K562 (cell line): ENCODE data around the gene MYO1A. TPM values are rescaled to one million over a fixed set of nuclear protein-coding genes. Genes with fewer than 3 reads are reported as not detected.

Experiments
- ATF7 ChIP-seq: fragments of 450-650 bp; IDR thresholded peaks from 2 replicates; pipeline ENCODE4 v1.7.1; 2014; ENCODE audit warnings: mild to moderate bottlenecking, moderate library complexity
- ERF ChIP-seq: fragments of 450-650 bp; formaldehyde crosslinking; IDR thresholded peaks from 2 replicates; pipeline ENCODE4 v1.4.0; 2020; ENCODE audit warnings: mild to moderate bottlenecking, mixed read lengths
- ETV1 ChIP-seq: fragments of 450-650 bp; conservative IDR thresholded peaks from 2 replicates; pipeline ENCODE4 v1.6.1; 2016; ENCODE audit warnings: missing genetic modification characterization, control low read depth, low read depth, missing compliant biosample characterization
- GABPA ChIP-seq: fragments of 200-800 bp; sonication (Bioruptor generic); conservative IDR thresholded peaks from 2 replicates; pipeline ENCODE4 v1.6.1; 2016; ENCODE audit warnings: low read depth, missing genetic modification characterization, missing compliant biosample characterization
- HDAC2 ChIP-seq: fragments of 450-650 bp; IDR thresholded peaks from 2 replicates; pipeline ENCODE4 v1.6.1; 2016; ENCODE audit warnings: mild to moderate bottlenecking
- KDM1A ChIP-seq, 2 experiments: fragments of 450-650 bp; IDR thresholded peaks; 2 replicates each; pipeline ENCODE4 v1.6.1; 2016; ENCODE audit warnings: mild to moderate bottlenecking in 2 of 2
- KLF10 ChIP-seq: fragments of 250-450 bp; sonication (Bioruptor Pico); IDR thresholded peaks from 2 replicates; pipeline ENCODE4 v1.6.1; 2021; ENCODE audit warnings: matching md5 sums
- KLF16 ChIP-seq: IDR thresholded peaks from 2 replicates; pipeline ENCODE4 v1.6.1; 2016; ENCODE audit warnings: antibody characterized with exemption
- RBM39 ChIP-seq: fragments of 200-400 bp; formaldehyde crosslinking; optimal IDR thresholded peaks from 2 replicates; pipeline ENCODE3; 2018; ENCODE audit warnings: low read depth, low read length
- TCF3 ChIP-seq: sonication (generic); formaldehyde crosslinking; IDR thresholded peaks from 2 replicates; pipeline ENCODE4 v1.4.0; 2020; ENCODE audit warnings: mild to moderate bottlenecking, missing genetic modification reagents
- TEAD1 ChIP-seq, 2 experiments: fragments of 450-650 bp in 1 of 2; sonication (generic) in 1 of 2; formaldehyde crosslinking; IDR thresholded peaks; 2 replicates each; pipeline versions ENCODE4 v1.4.0 to v1.8.0; 2020 to 2022; ENCODE audit warnings: mild to moderate bottlenecking in 2 of 2, missing genetic modification reagents in 1 of 2
- ZC3H8 ChIP-seq: fragments of 450-650 bp; IDR thresholded peaks from 2 replicates; pipeline ENCODE4 v1.6.1; 2017
- polyA plus RNA-seq, 8 experiments: library from polyadenylated mRNA; depleted of rRNA in 4 of 8; stranded (reverse) in 5 of 8; unstranded in 3 of 8; fragments of >200 nt; fragmentation: Nextera tagmentation in 2 of 8; fragmentation: Illumina TruSeq in 1 of 8; extraction: Ambion mirVana in 2 of 8; extraction: Trizol in 1 of 8; gene quantifications; 2 replicates each; pipeline versions ENCODE4 v1.2.1 to v1.2.3, GENCODE V29; 2011 to 2014; ENCODE audit warnings: inconsistent platforms in 1 of 8, missing spikeins in 1 of 8
- total RNA-seq, 7 experiments: library from RNA; depleted of rRNA in 6 of 7; stranded (reverse); fragments of >200 nt in 6 of 7; fragmentation: Illumina TruSeq in 2 of 7; extraction: Trizol in 2 of 7; gene quantifications; 2 replicates each; pipeline versions ENCODE4 v1.2.1 to v1.2.3, GENCODE V29; 2011 to 2021; ENCODE audit warnings: low replicate concordance in 1 of 7
- TF ChIP-seq, protein P1 (sequence below): fragments of 450-650 bp; IDR thresholded peaks from 2 replicates; pipeline ENCODE4 v1.6.1; 2017; ENCODE audit warnings: antibody characterized with exemption, mild to moderate bottlenecking
- TF ChIP-seq, protein P2 (sequence below): fragments of 450-650 bp; IDR thresholded peaks from 2 replicates; pipeline ENCODE4 v1.6.1; 2016; ENCODE audit warnings: mild to moderate bottlenecking
- TF ChIP-seq, protein P3 (sequence below): sonication (generic); IDR thresholded peaks from 2 replicates; pipeline ENCODE4 v1.6.1; 2016
- TF ChIP-seq, protein P4 (sequence below): IDR thresholded peaks from 2 replicates; pipeline ENCODE4 v1.6.1; 2014; ENCODE audit warnings: antibody characterized with exemption

MYO1A gene
- total and polyA plus RNA-seq, 9 of the 15 experiments (the other 6 are each of a cell fraction or from before 2014, with no cell fraction given), result 0.03 to 0.29 (median 0.14) TPM; not detected in 2

DNA sequence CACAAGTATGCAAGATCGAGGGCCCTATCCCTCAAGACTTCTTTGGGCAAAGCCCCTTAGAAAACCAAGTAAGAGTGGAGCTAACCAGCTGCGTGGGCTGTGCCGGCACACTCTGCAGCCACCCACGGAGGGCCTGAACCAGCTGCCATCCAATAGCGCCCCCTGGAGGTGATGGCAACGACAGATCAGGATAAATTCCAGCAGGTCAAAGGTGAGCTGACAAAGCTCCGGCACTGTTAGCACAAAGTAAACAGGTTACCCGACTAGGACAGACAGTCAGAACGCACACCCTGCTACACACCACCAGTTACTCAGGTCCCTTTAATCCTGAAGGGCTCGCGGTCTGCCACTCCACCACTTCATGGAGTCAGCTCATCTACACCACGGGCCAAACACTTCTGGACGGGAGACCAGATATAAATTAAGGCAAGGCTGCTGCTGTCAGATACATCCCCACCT, 48.5 kb downstream of the MYO1A start (continued):
- TF ChIP-seq, protein P1, sequence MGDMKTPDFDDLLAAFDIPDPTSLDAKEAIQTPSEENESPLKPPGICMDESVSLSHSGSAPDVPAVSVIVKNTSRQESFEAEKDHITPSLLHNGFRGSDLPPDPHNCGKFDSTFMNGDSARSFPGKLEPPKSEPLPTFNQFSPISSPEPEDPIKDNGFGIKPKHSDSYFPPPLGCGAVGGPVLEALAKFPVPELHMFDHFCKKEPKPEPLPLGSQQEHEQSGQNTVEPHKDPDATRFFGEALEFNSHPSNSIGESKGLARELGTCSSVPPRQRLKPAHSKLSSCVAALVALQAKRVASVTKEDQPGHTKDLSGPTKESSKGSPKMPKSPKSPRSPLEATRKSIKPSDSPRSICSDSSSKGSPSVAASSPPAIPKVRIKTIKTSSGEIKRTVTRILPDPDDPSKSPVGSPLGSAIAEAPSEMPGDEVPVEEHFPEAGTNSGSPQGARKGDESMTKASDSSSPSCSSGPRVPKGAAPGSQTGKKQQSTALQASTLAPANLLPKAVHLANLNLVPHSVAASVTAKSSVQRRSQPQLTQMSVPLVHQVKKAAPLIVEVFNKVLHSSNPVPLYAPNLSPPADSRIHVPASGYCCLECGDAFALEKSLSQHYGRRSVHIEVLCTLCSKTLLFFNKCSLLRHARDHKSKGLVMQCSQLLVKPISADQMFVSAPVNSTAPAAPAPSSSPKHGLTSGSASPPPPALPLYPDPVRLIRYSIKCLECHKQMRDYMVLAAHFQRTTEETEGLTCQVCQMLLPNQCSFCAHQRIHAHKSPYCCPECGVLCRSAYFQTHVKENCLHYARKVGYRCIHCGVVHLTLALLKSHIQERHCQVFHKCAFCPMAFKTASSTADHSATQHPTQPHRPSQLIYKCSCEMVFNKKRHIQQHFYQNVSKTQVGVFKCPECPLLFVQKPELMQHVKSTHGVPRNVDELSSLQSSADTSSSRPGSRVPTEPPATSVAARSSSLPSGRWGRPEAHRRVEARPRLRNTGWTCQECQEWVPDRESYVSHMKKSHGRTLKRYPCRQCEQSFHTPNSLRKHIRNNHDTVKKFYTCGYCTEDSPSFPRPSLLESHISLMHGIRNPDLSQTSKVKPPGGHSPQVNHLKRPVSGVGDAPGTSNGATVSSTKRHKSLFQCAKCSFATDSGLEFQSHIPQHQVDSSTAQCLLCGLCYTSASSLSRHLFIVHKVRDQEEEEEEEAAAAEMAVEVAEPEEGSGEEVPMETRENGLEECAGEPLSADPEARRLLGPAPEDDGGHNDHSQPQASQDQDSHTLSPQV, result peak; percentile 79
- TF ChIP-seq KLF10 (no peak), GABPA (no peak; the same call in 1 of the 2 replicates), HDAC2 (peak; percentile 61), KDM1A (IDR thresholded peaks at IDR 0.05) (peak; percentile 55 to 72; a peak in 3 of 4 replicates), ERF (CRISPR knock-in tag) (no peak), TCF3 (CRISPR knock-in tag) (0 out of 2 replicates have a peak, but pooled peaks have one; percentile 33), RBM39 (no peak), TEAD1 (CRISPR knock-in tag; IDR thresholded peaks at IDR 0.05) (peak; percentile 46 to 99; a peak in 3 of 4 replicates), KLF16 (peak; percentile 47; the same call in 1 of the 2 replicates), ZC3H8 (no peak), ATF7 (peak; percentile 33; the same call in 1 of the 2 replicates), ETV1 (tag) (0 out of 2 replicates have a peak, but pooled peaks have one; percentile 7)
- TF ChIP-seq, protein P2, sequence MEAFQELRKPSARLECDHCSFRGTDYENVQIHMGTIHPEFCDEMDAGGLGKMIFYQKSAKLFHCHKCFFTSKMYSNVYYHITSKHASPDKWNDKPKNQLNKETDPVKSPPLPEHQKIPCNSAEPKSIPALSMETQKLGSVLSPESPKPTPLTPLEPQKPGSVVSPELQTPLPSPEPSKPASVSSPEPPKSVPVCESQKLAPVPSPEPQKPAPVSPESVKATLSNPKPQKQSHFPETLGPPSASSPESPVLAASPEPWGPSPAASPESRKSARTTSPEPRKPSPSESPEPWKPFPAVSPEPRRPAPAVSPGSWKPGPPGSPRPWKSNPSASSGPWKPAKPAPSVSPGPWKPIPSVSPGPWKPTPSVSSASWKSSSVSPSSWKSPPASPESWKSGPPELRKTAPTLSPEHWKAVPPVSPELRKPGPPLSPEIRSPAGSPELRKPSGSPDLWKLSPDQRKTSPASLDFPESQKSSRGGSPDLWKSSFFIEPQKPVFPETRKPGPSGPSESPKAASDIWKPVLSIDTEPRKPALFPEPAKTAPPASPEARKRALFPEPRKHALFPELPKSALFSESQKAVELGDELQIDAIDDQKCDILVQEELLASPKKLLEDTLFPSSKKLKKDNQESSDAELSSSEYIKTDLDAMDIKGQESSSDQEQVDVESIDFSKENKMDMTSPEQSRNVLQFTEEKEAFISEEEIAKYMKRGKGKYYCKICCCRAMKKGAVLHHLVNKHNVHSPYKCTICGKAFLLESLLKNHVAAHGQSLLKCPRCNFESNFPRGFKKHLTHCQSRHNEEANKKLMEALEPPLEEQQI, result no peak; the same call in 1 of the 2 replicates
- TF ChIP-seq, protein P3, sequence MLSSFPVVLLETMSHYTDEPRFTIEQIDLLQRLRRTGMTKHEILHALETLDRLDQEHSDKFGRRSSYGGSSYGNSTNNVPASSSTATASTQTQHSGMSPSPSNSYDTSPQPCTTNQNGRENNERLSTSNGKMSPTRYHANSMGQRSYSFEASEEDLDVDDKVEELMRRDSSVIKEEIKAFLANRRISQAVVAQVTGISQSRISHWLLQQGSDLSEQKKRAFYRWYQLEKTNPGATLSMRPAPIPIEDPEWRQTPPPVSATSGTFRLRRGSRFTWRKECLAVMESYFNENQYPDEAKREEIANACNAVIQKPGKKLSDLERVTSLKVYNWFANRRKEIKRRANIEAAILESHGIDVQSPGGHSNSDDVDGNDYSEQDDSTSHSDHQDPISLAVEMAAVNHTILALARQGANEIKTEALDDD, result peak; percentile 88
- TF ChIP-seq, protein P4, sequence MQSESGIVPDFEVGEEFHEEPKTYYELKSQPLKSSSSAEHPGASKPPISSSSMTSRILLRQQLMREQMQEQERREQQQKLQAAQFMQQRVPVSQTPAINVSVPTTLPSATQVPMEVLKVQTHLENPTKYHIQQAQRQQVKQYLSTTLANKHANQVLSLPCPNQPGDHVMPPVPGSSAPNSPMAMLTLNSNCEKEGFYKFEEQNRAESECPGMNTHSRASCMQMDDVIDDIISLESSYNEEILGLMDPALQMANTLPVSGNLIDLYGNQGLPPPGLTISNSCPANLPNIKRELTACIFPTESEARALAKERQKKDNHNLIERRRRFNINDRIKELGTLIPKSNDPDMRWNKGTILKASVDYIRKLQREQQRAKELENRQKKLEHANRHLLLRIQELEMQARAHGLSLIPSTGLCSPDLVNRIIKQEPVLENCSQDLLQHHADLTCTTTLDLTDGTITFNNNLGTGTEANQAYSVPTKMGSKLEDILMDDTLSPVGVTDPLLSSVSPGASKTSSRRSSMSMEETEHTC, result no peak
